MV-4-11 (cell line): ENCODE data around the gene CHP1.
"Not testable (repeated sequence)": the region's sequence is repeated elsewhere in the genome, so short reads cannot be mapped to it uniquely, and the experiment has no call there.

Experiments used
- DNase-seq: peaks from one replicate; lab custom pipeline; 2025; lab: John Stamatoyannopoulos, UW

CHP1 gene

DNA sequence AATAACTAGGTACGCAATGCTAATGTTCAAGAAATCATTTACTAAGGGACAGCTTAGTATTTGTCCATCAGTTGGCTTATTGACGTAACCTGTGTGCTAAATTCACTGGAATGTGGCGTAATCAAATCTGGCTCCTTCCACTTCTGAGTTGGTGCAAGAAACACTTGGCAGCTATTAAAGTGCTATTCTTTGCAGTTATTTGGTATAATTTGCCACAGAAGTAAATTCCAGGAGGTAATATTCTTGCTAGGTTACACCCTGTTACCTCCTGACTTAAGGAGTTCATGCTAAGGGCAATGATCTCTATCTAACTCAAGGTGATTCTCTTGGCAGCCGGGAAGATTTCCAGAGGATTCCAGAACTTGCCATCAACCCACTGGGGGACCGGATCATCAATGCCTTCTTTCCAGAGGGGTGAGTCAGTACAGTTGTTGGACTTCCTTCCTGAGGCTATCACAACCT lies 25.5 kb downstream of the CHP1 start:
- DNase-seq, result no peak

DNA sequence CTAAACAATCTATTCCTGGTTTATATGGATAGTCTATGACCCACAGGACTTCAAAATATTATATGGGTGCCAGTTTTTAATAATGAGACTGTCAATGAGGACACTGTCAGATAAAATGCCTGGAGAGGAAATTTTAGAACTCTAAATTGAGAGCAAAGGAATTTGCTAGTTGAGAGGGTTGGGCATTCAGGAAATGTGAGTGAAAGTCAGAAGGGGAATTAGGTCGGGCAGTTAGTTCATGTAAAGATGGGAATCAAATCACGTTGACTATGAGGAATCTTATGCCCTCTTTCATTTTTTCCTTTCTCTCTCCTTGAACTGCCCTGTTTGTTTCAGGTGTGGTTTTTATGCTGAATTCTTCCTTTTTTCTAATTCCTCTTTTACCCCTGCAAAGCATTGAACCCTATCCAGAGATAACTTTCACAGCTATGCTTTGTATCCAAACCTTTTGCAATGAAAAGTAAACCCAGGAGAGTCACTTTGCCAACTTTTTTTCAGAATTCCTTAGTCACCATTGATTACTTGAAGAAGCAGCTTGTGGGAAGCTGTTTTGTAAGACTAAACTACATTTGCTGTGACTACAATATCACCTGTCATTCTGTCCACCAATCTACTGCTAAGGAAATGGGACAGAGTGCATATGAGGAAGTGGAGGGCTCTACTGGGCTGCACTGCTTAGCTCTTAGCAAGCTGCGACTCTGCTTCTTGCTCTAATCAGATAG lies 27.8 kb downstream of the CHP1 start:
- peak; percentile 64 for DNase-seq

DNA sequence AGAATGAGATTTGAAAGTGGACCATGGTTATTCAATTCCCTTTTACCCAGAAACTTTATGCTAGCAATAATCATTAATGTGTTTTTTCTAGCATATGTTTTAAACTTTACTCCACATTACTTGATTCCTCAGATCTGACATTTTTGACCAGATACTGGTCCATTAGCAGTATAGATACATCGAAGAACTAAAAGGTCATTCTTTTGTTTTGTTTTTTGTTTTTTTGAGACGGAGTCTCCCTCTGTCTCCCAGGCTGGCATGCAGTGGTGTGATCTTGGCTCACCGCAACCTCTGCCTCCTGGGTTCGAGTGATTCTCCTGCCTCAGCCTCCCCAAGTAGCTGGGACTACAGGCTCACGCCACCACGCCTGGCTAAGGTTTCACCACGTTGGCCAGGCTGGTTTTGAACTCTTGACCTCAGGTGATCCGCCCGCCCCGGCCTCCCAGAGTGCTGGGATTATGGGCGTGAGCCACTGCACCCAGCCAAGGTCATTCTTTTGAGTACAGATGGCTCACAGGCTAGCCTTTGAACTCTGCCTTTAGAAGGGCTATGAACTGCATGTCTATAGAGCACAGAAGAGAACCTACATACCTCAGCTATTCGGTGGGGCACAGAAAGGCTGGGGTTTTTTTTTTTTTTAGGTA lies 28.6 kb downstream of the CHP1 start:
- DNase-seq, result no peak

DNA sequence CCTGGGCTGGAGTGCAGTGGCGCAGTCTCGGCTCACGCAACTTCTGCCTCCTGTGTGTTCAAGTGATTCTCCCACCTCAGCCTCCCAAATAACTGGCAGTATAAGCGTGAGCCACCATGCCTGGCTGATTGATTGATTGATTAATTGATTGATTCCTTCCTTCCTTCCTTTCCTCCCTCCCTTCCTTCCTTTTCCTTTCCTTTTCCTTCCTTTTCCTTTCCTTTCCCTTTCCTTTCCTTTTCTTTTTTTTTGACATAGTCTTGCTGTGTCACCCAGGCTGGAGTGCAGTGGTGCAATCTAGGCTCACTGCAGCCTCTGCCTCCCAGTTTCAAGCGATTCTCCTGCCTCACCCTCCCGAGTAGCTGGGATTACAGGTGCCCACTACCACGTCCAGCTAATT lies 29.9 kb downstream of the CHP1 start:
- not testable (repeated sequence) for DNase-seq

DNA sequence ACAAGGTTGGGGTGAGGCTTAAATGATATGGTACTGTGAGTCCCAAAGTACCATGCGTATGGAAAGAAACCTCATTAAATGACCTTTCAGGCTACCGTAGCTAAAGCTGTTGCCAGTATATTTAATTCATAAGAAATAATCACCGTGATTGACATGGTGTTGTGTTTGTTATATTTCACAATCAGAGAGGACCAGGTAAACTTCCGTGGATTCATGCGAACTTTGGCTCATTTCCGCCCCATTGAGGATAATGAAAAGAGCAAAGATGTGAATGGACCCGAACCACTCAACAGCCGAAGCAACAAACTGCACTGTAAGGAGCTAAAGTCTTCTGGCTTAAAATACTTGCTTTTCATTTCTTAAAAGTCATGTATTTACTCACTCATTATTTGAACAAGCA lies 31.5 kb downstream of the CHP1 start:
- no peak for DNase-seq

DNA sequence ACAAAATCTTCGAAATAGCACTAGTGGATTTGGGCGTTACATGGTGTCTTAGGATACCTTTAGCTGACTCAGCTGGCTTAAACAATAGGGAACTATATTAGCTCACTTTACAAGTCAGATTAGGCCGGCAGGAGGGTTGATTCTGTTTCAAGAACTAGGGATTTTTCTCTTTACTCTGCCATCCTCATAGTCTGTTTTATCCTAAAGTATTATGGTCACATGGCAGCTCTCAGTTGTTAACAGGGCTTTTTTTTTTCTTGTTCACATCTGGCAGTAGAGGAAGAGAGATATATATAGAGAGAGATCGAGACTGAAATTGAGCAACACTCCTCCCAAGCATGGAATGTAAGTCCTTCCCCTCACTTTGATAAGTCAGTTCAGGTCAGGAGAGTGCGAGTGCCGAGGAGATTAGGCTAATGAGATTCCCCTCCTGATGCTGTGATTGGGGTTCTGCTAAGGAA lies 32.9 kb downstream of the CHP1 start:
- peak; percentile 85 for DNase-seq

DNA sequence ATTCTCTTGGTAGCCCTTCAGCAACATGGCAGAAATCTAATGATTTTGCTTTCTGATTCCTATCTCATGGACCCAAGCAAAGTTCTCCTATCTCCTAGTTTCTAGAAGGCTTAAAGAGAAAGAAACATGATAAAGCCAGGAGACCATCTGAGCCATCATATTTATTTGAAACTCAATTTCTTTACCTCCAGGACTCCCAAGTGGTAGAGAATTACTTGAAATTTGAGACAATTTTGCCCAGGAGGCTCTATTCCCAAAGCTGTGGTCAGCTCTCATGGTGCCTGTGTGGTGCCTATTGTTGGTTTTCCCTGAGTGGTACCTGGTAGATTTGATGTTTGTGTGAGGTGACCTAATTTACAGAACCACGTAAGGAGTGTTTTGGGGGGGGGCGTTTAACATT lies 38.8 kb downstream of the CHP1 start:
- DNase-seq, result no peak

DNA sequence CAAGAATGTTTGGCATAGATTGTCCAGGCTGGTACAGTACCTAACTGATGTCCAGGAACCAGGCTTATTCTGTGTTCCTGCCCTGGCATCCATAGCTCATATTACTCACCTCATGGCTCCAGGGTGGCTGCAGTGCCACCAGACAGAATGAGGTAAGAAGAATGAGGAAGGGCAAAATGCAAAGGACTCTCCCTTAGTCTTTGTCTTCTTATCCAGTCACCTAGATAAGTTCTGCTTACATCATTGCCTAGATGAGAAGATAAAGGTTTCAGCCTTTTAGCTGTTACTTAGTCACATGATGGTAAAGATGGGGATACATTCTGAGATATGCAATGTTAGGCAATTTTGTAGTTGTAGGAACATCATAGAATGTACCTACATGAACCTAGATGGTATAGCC lies 45.8 kb downstream of the CHP1 start:
- DNase-seq, result no peak

DNA sequence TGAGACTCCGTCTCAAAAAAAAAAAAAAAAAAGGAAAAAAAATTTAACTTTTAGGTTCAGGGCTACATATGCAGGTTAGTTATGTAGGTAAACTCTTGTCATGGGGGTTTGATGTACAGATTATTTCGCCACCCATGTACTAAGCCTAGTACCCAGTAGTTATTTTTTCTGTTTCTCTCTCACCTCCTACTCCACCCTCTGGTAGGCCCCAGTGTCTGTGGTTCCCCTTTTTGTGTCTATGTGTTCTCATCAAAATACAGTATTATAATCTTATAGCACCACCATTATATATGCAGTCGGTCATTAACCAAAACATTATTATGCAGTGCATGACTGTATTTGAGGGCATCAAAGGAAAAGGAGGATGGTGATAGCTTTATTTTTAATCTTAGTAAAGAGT lies 47.3 kb downstream of the CHP1 start:
- peak; percentile 58 for DNase-seq

DNA sequence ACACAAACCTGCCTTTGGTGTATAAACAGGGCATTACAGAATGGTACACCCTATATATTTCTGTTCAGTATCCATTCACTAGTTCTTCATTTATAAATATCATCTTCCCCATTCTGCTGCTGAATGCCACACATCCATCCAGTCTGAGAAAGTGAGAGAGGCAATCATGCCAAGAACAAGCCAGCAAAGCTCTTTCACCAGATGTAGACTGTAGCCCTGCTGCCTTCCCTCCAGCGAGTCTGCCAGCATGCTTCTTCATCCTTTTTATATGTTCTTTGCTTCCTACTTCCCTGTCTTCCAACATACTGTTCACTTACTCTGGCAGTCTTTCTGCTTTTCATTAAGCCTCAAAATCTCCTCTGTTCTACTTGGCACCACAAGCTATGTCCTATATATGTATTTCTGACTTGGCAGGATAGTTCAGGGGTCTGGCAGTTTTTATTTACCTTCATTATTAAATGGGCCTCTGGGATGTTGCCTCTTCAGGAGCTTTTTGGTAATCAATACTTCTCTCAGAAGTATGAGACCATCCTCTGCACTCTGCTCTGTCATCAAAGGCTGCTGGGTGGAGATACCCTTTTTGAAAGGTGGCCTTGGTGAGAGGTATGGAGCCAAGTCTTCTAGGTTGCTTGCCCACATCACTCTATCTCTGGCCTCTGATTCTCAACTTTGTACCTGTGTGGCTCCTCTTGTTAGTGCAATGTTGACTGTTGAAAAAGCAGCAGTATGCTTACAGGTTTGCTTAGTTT lies 48.6 kb downstream of the CHP1 start:
- DNase-seq, result no peak

DNA sequence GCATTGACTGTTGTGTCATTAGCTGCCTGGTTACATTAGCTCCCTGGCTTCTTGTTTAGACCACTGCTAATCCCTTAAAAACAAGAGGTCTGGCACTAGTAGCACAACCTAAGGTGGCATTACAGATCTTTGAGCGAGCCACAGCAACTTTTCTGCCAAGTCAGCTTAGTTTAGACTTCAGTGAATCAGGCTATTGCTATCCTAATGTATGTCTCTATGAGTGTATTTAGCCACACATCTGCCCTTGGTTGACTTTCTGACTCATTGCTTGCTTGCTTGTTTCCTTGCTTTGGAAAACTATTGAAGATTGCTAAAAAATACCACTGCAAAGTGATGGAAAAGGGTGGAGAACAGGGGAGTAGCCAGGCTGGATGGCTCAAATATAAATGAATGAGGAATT lies 50.2 kb downstream of the CHP1 start:
- peak; percentile 5 for DNase-seq

DNA sequence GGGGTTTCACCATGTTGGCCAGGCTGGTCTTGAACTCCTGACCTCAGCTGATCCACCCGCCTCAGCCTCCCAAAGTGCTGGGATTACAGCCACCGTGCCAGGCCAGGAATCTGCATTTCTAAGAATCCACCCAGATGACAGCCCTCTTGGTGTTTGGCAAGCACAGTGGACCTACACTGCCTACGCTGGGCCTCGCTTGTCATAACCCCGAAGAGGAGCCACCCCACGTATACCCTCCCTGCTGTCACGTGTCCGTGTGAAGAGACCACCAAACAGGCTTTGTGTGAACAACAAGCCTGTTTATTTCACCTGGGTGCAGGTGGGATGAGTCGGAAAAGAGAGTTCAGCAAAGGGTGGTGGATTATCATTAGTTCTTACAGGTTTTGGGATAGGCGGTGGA lies 51.4 kb downstream of the CHP1 start:
- DNase-seq, result not testable (repeated sequence)

DNA sequence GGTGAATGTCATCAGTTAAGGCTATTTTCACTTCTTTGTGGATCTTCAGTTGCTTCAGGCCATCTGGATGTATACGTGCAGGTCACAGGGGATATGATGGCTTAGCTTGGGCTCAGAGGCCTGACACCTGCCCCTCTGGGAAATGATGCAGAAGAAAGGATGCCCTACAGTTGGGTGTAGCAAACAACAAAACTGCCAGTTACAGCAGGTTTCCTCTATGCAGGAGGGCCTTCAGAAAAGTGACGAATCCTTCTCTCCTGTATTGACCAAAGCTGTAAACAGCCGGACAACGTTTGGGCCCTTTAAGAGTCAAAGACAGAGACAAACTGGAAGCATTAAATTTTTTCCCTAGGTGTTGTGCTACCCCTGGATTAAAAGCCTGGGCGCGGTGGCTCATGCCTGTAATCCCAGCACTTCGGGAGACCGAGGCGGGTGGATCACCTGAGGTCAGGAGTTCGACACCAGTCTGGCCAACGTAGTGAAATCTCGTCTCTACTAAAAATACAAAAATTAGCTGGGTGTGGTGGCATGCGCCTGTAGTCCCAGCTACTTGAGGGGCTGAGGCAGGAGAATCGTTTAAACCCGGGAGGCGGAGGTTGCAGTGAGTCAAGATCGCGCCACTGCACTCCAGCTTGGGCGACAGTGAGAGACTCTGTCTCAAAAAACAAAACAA lies 52.0 kb downstream of the CHP1 start:
- DNase-seq, result not testable (repeated sequence)

DNA sequence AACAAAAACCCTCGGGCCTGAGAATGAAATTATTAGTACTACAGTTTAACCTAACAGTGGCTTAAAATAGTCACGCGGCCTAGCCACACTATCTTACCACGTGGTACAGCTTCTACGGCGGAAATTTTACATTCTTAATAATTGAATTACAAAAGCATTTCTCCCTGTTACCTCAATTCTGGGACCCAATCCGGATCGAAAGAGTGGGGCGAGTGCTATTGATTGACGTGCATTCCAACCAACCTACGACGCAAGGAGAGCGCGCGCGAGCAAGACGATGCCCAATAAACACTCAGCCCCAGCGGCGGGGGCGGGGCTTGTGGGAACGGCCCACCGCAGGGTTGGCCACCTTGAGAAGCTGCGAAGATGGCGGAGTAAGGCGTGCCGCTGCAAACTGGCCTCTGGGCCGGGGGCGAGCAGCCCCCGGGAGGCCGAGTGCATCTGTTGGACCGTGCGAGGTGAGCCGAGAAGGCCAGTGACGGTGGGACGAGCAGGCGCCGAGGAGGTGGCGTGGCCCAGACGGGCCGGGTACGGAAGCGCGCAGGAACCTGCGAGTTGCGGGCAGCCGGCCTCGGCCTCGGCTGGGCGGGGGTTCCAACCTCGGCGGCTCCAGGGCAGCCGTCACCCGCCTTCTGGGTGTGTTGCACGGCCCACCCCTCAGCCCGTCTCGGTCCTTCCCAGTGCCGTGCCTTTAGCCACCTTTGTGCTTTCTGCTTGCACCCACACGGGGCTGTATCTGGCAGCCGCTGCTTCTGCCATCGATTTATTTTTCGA lies 52.8 kb downstream of the CHP1 start:
- DNase-seq, result peak; percentile 98

DNA sequence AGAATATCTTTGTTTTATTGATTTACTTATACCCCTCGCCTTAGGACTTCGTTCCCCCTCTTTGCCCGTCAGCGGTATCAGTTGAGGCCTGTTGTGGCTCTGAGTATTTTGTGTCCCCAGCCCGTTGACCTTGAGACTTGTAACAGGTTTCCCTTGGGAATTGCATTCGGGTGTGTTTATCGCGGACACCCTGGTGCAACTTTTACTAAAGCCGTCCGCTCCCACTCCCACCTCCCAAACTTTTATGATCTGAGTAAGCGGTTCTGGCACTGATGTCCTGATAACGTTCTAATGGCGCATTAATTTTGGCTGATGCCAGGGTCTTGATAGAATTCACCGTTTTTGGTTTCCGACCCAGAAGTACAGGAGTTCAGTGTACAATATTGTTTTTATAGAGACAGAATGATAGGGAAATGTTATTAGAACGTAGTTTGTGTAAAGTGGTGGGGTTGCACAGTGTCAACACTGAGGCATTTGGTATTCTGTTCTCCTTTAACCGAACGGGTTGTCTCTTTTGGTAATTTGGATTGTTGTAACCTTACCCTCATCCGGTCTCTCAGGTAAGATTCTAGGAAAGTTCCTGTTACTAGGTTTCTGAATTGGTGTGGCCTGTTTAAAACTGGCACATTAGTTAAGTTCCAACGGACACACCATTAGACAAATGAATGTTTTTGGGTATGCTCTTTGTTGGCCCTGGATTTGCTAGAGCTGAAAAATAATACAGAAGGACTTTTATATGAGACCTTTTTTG lies 53.5 kb downstream of the CHP1 start:
- DNase-seq, result no peak

DNA sequence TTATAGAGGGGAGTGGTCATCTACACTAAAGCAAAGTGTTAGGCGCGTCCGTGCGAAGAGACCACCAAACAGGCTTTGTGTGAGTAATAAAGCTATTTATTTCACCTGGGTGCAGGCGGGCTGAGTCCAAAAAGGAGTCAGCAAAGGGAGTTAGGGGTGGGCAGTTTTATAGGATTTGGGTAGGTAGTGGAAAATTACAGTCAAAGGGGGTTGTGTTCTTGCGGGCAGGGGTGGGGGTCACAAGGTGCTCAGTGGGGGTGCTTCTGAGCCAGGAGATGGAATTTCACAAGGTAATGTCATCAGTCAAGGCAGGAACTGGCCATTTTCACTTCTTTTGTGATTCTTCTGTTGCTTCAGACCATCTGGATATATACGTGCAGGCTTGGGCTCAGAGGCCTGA lies 54.2 kb downstream of the CHP1 start:
- DNase-seq, result no peak

DNA sequence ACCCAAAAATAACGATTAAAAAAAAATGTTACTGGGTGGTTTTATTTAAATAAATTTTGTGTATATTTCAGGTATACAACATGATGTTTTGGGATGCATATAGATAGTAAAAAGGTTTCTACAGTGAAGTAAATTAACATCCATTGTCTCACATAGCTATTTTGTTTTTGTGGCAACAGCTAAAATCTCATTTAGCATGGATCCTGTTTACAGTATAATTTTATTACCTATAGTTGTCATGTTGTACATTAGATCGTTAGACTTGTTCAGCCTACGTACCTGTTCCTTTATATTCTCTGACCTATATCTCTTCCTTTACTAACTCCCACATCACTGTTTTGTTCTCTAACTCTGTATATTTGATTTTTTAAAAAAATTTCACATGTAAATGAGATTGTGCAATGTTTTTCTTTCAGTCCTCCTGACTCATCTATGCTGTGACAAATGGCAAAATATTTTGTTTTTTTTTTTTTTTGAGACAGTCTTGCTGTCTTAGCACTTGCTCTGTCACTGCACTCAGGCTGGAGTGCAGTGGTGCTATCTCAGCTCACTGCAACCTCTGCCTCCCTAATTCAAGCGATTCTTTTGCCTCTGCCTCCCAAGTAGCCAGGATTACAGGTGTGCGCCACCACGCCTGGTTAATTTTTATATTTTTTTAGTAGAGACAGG lies 55.7 kb downstream of the CHP1 start:
- peak; percentile 73 for DNase-seq

DNA sequence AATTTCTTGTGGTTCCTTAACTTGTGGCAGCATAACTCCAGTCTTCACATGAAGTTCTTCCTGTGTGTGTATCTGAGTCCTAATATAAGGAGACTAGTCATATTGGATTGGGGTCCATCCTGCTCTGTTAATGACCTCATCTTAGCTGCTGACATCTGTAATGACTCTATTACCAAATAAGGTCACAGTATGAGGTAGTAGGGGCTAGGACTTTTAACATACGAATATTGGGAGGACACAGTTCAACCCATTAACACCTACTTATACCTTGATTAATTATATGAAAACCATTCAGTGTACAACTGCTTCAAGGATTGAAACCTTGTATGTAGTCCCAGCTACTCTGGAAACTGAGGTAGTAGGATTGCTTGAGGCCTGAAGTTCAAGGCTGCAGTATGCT lies 57.4 kb downstream of the CHP1 start:
- no peak for DNase-seq

DNA sequence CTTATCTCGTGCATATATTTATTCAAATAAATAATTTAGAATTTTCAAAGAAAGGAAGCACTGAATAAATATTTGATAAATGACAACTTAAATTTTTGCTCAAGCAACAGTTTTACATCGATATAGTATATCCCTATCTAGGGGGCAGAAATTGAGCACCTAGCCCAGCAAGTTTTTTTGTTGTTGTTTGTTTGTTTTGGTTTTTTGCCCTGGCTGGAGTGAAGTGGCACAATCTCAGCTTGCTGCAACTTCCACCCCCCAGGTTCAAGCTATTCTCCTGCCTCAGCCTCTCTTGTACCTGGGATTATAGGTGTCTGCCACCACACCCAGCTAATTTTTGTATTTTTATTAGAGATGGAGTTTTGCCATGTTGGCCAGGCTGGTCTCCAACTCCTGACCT lies 58.9 kb downstream of the CHP1 start:
- no peak for DNase-seq

DNA sequence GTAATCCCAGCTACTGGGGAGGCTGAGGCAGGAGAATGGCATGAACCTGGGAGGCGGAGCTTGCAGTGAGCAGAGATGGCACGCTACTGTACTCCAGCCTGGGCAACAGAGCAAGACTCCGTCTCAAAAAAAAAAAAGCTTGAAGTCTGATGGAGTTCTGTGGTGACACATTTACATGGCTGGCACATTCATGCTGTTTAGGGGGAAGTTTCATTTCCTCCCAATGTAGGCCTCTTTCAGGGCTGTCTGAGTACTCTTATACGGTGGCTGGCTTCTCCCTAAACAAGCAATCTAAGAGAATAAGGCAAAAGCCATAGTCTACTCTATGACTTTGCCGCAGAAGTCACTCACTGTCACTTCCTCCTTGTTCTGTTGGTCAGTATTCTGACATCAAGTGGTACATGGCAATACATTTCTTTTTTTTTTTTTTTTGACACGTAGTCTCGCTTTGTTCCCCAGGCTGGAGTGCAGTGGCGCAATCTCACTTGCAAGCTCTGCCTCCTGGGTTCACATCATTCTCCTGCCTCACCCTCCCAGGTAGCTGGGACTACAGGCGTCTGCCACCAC lies 60.1 kb downstream of the CHP1 start:
- peak; percentile 99 for DNase-seq
